GM19455 (cell line): ENCODE data around the gene B3GNT5.

Experiments used
- ATAC-seq: cut with Tn5 transposase; IDR thresholded peaks from one replicate; pipeline ENCODE4 v1.9.1; 2021; ENCODE audit not compliant: unreplicated experiment

B3GNT5 gene

GRCh38 chr3:183265157-183265642 is 12.1 kb downstream of the B3GNT5 start:
- ATAC-seq: no peak

GRCh38 chr3:183265834-183266417 is 12.9 kb downstream of the B3GNT5 start:
- ATAC-seq: no peak

DNA sequence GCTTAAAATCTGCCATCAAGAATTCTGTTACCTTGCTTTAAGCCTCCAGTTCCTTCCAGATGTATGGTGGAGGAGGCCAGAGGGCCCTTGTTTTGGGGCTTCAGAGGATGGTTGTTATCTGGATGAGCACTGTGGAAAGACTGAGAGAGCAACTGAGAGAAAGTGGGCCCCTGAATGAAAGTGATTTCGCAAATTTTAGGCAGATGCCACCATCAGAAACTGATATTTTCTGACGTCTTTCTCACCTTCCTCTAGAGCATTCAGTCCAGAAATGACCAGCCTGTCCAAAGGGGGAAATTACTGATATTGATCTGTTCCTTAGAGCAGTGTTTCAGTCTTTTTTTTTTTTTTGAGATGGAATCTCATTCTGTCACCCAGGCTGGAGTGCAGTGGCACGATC is 13.4 kb downstream of the B3GNT5 start:
- ATAC-seq: no peak

GRCh38 chr3:183267140-183267539 is 14.1 kb downstream of the B3GNT5 start:
- ATAC-seq: no peak

- no peak for ATAC-seq
Measured at GRCh38 chr3:183268366-183268765, 15.3 kb downstream of the B3GNT5 start.

GRCh38 chr3:183269345-183269744 is 16.3 kb downstream of the B3GNT5 start:
- no peak for ATAC-seq

DNA sequence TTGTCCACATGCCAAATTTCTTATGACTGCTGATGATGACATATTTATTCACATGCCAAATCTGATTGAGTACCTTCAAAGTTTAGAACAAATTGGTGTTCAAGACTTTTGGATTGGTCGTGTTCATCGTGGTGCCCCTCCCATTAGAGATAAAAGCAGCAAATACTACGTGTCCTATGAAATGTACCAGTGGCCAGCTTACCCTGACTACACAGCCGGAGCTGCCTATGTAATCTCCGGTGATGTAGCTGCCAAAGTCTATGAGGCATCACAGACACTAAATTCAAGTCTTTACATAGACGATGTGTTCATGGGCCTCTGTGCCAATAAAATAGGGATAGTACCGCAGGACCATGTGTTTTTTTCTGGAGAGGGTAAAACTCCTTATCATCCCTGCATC is 17.3 kb downstream of the B3GNT5 start:
- no peak for ATAC-seq

- no peak for ATAC-seq
Measured at GRCh38 chr3:183272142-183272541, 19.1 kb downstream of the B3GNT5 start.

DNA sequence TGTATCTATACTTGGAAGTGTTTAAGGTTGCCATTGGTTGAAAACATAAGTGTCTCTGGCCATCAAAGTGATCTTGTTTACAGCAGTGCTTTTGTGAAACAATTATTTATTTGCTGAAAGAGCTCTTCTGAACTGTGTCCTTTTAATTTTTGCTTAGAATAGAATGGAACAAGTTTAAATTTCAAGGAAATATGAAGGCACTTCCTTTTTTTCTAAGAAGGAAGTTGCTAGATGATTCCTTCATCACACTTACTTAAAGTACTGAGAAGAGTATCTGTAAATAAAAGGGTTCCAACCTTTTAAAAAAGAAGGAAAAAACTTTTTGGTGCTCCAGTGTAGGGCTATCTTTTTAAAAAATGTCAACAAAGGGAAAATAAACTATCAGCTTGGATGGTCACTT is 19.7 kb downstream of the B3GNT5 start:
- no peak for ATAC-seq

- ATAC-seq: no peak
Measured at GRCh38 chr3:183274609-183275008, 21.6 kb downstream of the B3GNT5 start.

DNA sequence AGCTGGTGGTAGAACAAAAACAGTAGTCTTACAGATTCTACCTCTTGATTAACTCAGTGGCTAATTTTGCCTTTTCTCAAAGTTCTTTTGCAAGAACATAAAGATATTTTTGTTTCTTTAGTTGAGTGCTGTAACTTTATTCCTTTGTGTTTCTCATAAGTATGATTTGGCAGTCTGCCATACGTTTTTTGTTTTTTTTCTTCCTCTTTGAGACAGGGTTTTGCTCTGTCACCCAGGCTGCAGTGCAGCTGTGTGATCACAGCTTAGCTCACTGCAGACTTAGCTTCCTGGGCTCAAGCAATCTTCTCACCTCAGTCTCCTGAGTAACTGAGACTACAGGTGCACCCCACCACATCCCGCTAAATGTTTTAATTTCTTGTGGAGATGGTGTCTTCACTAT is 22.4 kb downstream of the B3GNT5 start:
- ATAC-seq: no peak

DNA sequence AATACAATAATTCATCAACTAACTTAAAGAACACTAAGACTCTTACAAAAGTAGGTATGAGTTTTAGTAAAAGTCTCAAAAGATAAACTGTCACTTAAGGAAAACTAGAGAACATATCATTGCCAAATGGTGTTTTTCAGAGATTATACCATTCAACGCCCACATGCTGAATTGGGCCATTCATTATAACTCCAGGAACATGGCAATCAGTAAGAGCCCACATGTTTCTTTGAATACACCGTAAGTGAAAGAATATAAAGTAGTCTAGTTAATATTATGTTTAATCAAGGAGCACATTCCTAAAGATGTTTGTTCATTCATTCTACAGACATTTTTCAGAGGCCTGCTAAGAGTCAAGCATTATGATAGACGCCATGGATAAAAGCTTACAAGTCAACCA is 22.9 kb downstream of the B3GNT5 start:
- ATAC-seq: no peak

DNA sequence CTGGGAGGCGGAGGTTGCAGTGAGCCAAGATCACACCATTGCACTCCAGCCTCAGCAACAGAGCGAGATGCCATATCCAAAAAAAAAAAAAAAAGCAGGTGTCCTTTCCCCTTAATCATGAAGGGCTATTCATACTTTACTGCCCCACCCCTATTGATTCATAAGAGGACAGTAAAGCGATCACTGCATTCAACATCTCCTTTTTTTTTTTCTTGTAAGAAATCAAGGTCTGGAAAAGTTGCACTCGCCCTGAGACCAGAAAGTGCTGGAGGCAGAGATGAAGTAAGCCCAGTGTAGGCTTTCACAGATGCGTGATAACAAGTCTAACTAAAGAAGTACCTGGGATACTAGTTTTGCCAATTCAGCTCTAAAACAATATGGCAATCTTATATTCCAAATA is 24.2 kb downstream of the B3GNT5 start:
- no peak for ATAC-seq

- ATAC-seq: no peak
Measured at GRCh38 chr3:183278479-183279088, 25.5 kb downstream of the B3GNT5 start.

DNA sequence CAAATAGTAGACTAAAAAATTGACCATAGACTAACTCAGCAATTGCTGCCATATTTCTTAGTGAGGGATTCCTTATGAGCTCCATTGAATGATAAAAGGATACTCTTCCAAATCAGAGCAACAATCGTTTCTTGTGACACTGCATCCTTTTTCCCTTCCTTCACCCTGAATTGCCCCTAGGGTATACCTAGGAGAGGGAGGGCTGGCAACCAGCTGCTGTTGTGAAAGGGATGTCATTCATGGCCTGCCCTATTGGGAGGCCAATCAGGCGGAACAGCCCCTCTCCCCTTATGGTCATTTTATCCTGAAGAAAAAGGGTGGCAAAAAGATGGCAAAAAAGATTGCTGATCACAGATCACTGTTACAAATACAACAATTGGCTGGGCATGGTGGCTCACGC is 26.3 kb downstream of the B3GNT5 start:
- no peak for ATAC-seq

- ATAC-seq: no peak
Measured at GRCh38 chr3:183281126-183281797, 28.2 kb downstream of the B3GNT5 start.

DNA sequence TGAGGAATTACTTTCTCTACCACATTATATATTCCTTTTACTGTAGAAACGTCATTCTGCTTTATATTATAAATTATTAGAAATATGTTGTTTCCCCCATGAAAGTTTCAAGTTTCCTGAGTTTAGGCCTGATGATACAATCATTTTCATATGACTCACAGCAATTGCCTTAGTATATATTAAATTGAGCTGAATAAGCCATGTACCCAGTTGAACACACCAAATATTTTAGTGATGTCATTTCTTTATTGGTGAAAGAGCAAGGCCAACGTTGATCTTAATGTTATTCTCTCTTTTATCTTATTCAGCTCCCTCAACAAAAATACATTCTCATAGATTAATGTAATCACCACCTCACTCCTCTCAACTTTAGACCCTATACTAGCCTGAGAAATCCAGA is 30.8 kb downstream of the B3GNT5 start:
- no peak for ATAC-seq

DNA sequence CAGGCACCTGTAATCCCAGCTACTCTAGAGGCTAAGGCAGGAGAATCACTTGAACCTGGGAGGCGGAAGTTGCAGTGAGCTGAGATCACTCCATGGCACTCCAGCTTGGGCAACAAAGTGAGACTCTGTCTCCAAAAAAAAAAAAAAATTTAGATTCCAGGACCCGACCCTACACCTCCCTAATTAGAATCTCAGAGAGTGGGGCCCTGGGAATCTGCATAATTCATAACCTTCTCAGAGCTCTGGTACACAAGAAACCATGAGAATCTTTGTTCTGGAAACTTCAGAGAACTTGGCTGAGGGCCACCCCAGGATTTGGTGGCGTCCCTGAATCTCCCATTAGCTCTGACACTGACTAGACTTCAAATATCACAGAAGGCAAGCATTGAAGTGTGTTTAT is 31.5 kb downstream of the B3GNT5 start:
- ATAC-seq: no peak

GRCh38 chr3:183285318-183285717 is 32.3 kb downstream of the B3GNT5 start:
- no peak for ATAC-seq

- ATAC-seq: peak; percentile 96
Measured at GRCh38 chr3:183285828-183286457, 32.9 kb downstream of the B3GNT5 start.

DNA sequence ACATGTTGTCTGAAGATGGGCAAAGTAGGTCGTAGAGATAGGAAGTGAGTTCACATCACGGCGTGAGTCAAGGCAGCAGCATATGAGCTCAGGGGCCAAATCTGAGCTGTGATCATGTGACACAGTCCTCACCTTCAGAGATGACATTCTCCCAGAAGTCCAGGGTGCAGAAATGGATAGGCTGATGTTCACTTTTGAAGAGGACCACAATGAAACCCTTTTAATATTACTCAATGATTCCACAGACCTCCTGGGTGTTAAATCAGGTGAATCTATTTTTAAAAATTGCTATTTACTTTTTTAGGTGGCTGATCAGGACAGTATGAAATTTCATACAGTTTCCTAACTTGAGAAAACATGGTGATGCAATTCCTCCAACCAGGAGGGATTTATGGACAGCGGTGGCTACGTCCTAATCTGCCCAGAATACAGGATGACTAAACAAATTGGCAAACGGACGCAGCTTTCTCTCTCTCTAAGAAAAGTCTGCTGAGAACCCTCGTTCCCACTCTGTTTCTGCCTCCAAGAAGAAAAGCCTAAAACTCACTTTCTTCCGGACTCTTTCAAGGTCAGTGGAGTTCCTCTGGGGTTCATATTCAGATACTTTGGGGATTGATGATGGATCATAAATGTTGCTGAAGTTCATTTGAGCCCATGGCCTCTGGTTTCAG is 34.4 kb downstream of the B3GNT5 start:
- ATAC-seq: no peak
